ENCODE measurements around the gene RMND5B. TPM values are rescaled to one million over a fixed set of nuclear protein-coding genes. Genes with fewer than 3 reads are reported as not detected.

RMND5B gene
- total RNA-seq, 1 experiment from 2014 or later, result 48.4 TPM

GRCh38 chr5:178163772-178164735 lies 33.2 kb downstream of the RMND5B start:
- peak; percentile 84 to 92 for DNase-seq
- H3K4me1 ChIP-seq, result 0 out of 2 replicates have a peak, but pooled peaks cover 4% of the 10 kb centered on the region
- H3K36me3 ChIP-seq (ENCODE audit: control insufficient read depth, insufficient read depth, low read length), result no peaks in the 10 kb centered on the region
- no peaks in the 10 kb centered on the region for H3K36me3 Mint-ChIP-seq (ENCODE audit: insufficient read depth, unreplicated experiment)
- peaks cover 7% of the 10 kb centered on the region for H3K4me1 Mint-ChIP-seq (ENCODE audit: low read depth, unreplicated experiment)
- H3K27ac Mint-ChIP-seq (ENCODE audit: unreplicated experiment), result no peak overlapping the region
- intact Hi-C loops (cut with micrococcal nuclease; ENCODE audit: unreplicated experiment), result loop anchor here (1.0 to 2.0 kb wide), 2 partner anchors 17 to 88 kb away; no protein-coding TSS in a partner anchor
- no peak overlapping the region for H3K4me3 ChIP-seq (ENCODE audit: low read depth, low read length)
- H3K27me3 Mint-ChIP-seq (ENCODE audit: insufficient read depth, unreplicated experiment), result peaks cover 14% of the 10 kb centered on the region
- H3K9me3 Mint-ChIP-seq (ENCODE audit: unreplicated experiment), result no peaks in the 10 kb centered on the region
- H3K4me3 Mint-ChIP-seq (ENCODE audit: unreplicated experiment), result peak overlapping the region; percentile 24
- BruUV-seq (replicated peaks), result no TSS peak
- POLR2A ChIA-PET, result interaction anchor here (0.6 kb wide), 1 partner anchor 10 kb away, joined by 3 read pairs; no protein-coding TSS in a partner anchor
- H3K9me3 ChIP-seq, result no peaks in the 10 kb centered on the region
- CTCF ChIA-PET, result interaction anchor here (0.7 to 0.8 kb wide), 2 partner anchors 40 to 88 kb away, joined by 3 to 7 read pairs; no protein-coding TSS in a partner anchor
- peak; percentile 96 to 98 for TF ChIP-seq CTCF (IDR thresholded peaks at IDR 0.05; ENCODE audit: insufficient read depth in 1 of 2, low read depth in 1 of 2, low read length in 1 of 2, severe bottlenecking in 1 of 2, unreplicated experiment in 1 of 2)
- no peaks in the 10 kb centered on the region; the same call in 1 of the 2 replicates for H3K27me3 ChIP-seq (replicated peaks; ENCODE audit: control insufficient read depth, insufficient read depth, low read length)

GRCh38 chr5:178165581-178165980 lies 34.8 kb downstream of the RMND5B start:
- Histone ChIP-seq H3K4me3 (ENCODE audit: low read depth, low read length) (no peak overlapping the region), H3K9me3 (no peaks in the 10 kb centered on the region), H3K27me3 (replicated peaks; ENCODE audit: control insufficient read depth, insufficient read depth, low read length) (no peaks in the 10 kb centered on the region; the same call in none of the 2 replicates), H3K4me1 (0 out of 2 replicates have a peak, but pooled peaks cover 4% of the 10 kb centered on the region), H3K36me3 (ENCODE audit: control insufficient read depth, insufficient read depth, low read length) (no peaks in the 10 kb centered on the region)
- intact Hi-C loops (cut with micrococcal nuclease; ENCODE audit: unreplicated experiment), result loop anchor here (2.0 kb wide), 1 partner anchor 19 kb away; no protein-coding TSS in a partner anchor
- Mint-ChIP-seq H3K27ac (ENCODE audit: unreplicated experiment) (no peak overlapping the region), H3K4me3 (ENCODE audit: unreplicated experiment) (no peak overlapping the region), H3K9me3 (ENCODE audit: unreplicated experiment) (no peaks in the 10 kb centered on the region), H3K27me3 (ENCODE audit: insufficient read depth, unreplicated experiment) (peaks cover 14% of the 10 kb centered on the region), H3K4me1 (ENCODE audit: low read depth, unreplicated experiment) (peaks cover 7% of the 10 kb centered on the region), H3K36me3 (ENCODE audit: insufficient read depth, unreplicated experiment) (no peaks in the 10 kb centered on the region)
- POLR2A ChIA-PET, result no interaction called here
- no peak for TF ChIP-seq CTCF (IDR thresholded peaks at IDR 0.05; ENCODE audit: insufficient read depth in 1 of 2, low read depth in 1 of 2, low read length in 1 of 2, severe bottlenecking in 1 of 2, unreplicated experiment in 1 of 2)
- DNase-seq, result no peak
- CTCF ChIA-PET, result interaction anchor here (1.3 kb wide), 1 partner anchor 90 kb away, joined by 6 read pairs; no protein-coding TSS in a partner anchor
- BruUV-seq (replicated peaks), result no TSS peak

GRCh38 chr5:178170455-178170854 lies 39.6 kb downstream of the RMND5B start:
- H3K4me1 ChIP-seq, result no peaks in the 10 kb centered on the region
- BruUV-seq (replicated peaks), result no TSS peak
- no peaks in the 10 kb centered on the region for H3K9me3 ChIP-seq
- Mint-ChIP-seq H3K9me3 (ENCODE audit: unreplicated experiment) (no peaks in the 10 kb centered on the region), H3K27me3 (ENCODE audit: insufficient read depth, unreplicated experiment) (no peaks in the 10 kb centered on the region), H3K4me1 (ENCODE audit: low read depth, unreplicated experiment) (no peaks in the 10 kb centered on the region), H3K4me3 (ENCODE audit: unreplicated experiment) (no peak overlapping the region), H3K27ac (ENCODE audit: unreplicated experiment) (no peak overlapping the region), H3K36me3 (ENCODE audit: insufficient read depth, unreplicated experiment) (no peaks in the 10 kb centered on the region)
- no peaks in the 10 kb centered on the region for H3K36me3 ChIP-seq (ENCODE audit: control insufficient read depth, insufficient read depth, low read length)
- POLR2A ChIA-PET, result no interaction called here
- TF ChIP-seq CTCF (IDR thresholded peaks at IDR 0.05; ENCODE audit: insufficient read depth in 1 of 2, low read depth in 1 of 2, low read length in 1 of 2, severe bottlenecking in 1 of 2, unreplicated experiment in 1 of 2), result no peak
- CTCF ChIA-PET, result no interaction called here
- intact Hi-C loops (cut with micrococcal nuclease; ENCODE audit: unreplicated experiment), result no loop called here
- no peak for DNase-seq
- H3K27me3 ChIP-seq (replicated peaks; ENCODE audit: control insufficient read depth, insufficient read depth, low read length), result no peaks in the 10 kb centered on the region; the same call in 1 of the 2 replicates
- H3K4me3 ChIP-seq (ENCODE audit: low read depth, low read length), result no peak overlapping the region

All from Caco-2 (cell line).